ENCODE data around the gene MDGA2. TPM values are rescaled to one million over a fixed set of nuclear protein-coding genes. Genes with fewer than 3 reads are reported as not detected.

The MDGA2 gene
- total RNA-seq, 2 donors from 2014 or later = not detected

DNA sequence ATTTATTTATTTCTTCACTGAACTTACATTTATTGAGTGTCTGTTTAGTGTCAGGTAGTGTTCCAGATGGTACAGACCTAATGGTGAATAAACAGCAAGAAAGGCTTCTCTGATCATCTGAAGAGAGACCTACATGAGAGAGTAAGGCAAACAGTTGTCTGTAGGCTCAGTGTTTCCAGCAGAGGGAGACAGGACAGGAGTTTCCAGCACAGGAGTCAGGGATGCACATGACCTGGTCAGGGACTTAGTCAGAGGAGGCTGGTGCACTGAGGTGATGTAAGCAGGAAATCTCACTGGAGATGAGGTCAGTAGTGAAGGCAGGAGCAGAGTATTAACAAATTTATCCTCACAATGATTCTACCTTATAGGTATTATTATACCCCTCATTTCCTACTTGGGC is 233.2 kb downstream of the MDGA2 start:
- TF ChIP-seq, protein P1, sequence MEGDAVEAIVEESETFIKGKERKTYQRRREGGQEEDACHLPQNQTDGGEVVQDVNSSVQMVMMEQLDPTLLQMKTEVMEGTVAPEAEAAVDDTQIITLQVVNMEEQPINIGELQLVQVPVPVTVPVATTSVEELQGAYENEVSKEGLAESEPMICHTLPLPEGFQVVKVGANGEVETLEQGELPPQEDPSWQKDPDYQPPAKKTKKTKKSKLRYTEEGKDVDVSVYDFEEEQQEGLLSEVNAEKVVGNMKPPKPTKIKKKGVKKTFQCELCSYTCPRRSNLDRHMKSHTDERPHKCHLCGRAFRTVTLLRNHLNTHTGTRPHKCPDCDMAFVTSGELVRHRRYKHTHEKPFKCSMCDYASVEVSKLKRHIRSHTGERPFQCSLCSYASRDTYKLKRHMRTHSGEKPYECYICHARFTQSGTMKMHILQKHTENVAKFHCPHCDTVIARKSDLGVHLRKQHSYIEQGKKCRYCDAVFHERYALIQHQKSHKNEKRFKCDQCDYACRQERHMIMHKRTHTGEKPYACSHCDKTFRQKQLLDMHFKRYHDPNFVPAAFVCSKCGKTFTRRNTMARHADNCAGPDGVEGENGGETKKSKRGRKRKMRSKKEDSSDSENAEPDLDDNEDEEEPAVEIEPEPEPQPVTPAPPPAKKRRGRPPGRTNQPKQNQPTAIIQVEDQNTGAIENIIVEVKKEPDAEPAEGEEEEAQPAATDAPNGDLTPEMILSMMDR (IDR thresholded peaks at IDR 0.05) = no peak
- H3K9me3 ChIP-seq = no peaks in the 10 kb centered on the region
- DNase-seq (ENCODE audit: low spot score) = no peak
- no peaks in the 10 kb centered on the region for H3K27me3 ChIP-seq
- no peak overlapping the region for H3K27ac ChIP-seq
- H3K4me1 ChIP-seq = no peaks in the 10 kb centered on the region
- no peak overlapping the region for H3K4me3 ChIP-seq
- H3K36me3 ChIP-seq = no peaks in the 10 kb centered on the region

DNA sequence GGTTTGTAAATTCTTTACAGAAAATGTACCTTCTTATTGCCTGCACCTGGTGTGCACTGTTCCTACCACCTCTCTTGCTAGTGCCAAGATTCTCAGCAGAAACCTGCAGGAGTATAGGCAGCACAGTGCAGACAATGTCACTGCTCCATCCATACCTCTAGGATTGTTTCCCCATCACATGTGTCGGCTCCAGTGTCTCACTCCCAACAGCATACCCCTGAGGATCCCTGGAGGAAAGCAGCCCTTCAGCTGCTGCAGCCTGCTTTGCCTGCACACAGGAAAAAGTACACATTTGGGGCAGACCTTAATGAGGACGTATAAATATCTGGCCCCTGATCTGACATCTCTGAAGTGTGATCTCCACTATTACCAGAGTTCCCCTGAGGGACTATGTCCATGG is 235.5 kb downstream of the MDGA2 start:
- no peak for DNase-seq (ENCODE audit: low spot score)
- Histone ChIP-seq H3K4me1 (no peaks in the 10 kb centered on the region), H3K27ac (no peak overlapping the region), H3K36me3 (no peaks in the 10 kb centered on the region), H3K4me3 (no peak overlapping the region), H3K27me3 (no peaks in the 10 kb centered on the region), H3K9me3 (no peaks in the 10 kb centered on the region)
- TF ChIP-seq, protein P1 (IDR thresholded peaks at IDR 0.05) = no peak

DNA sequence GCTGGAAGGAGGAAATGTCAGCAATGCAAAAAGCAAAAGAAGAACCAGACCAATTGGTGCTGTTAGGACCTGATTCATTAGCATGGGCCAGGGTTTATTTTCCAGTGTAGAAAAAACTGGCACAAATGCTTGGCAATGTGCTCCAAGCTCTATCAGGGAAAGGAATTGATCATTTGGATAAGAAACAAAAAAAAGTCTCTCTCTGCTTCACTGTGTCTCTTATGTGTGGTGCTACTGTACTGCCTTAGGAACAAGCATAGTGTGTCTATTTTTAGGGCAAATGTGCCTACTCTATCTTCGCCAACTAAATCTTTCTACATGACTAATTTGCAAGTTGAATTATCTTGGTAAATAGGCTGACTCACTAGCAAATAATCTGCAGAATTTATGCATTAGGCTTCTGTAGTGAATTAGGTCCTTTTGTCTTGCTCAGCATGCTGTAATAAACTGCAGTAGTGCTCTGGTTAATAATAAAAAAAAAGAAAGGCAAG is 236.7 kb downstream of the MDGA2 start:
- Histone ChIP-seq H3K4me3 (no peak overlapping the region), H3K4me1 (no peaks in the 10 kb centered on the region), H3K27ac (no peak overlapping the region), H3K27me3 (no peaks in the 10 kb centered on the region), H3K9me3 (no peaks in the 10 kb centered on the region), H3K36me3 (no peaks in the 10 kb centered on the region)
- TF ChIP-seq, protein P1 (IDR thresholded peaks at IDR 0.05) = no peak
- no peak for DNase-seq (ENCODE audit: low spot score)

DNA sequence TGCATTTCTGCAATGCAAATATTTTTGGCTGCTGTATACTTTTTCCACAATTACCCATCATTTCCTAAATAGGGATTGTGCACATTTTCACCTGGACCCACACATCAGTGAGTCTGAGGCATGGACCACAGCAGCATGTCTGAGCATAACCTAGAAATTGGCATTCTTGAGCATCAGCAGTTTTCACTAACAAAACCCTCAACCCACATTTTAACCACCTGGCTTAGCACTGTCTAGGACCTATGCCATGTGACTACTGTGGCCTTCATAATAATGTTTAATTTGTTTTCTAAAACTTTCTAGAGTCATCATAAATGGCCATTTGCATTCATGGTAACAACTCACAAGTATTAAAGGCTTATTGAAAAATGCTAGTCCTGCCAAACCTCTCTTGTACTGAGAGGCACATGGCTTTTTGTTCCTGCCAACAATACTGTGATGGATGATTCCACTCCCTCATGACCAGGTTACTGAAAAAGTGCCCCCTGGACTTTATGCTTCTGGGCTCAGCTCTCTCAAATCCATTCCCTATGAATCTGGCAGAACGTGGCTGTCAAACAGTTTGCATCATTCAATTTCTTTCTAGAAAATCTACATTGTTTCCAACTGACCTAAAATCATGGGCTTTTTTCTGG is 240.0 kb downstream of the MDGA2 start:
- Histone ChIP-seq H3K27ac (no peak overlapping the region), H3K4me3 (no peak overlapping the region), H3K36me3 (no peaks in the 10 kb centered on the region), H3K27me3 (no peaks in the 10 kb centered on the region), H3K4me1 (no peaks in the 10 kb centered on the region), H3K9me3 (no peaks in the 10 kb centered on the region)
- TF ChIP-seq, protein P1 (IDR thresholded peaks at IDR 0.05) = no peak
- DNase-seq (ENCODE audit: low spot score) = no peak

DNA sequence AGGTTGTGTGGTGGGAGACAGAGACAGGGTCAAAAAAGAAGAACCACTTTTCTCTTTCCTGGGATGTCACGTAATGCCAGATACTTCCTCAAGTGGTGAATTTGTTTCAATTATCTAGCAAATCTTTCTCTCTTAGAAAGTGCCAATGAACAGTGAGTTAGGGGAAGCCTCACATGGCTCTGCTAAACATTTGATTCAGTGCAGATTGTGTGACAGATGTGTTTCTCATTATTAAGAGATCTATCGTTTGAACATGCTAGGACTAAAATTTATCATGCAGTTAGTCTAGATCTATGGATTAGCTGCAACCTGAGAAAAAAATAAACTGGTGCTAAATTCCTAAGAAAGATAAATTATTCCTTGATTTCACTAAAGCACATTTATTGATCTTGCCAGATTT is 247.8 kb downstream of the MDGA2 start:
- DNase-seq (ENCODE audit: low spot score) = no peak
- no peaks in the 10 kb centered on the region for H3K9me3 ChIP-seq
- no peaks in the 10 kb centered on the region for H3K27me3 ChIP-seq
- TF ChIP-seq, protein P1 (IDR thresholded peaks at IDR 0.05) = no peak
- no peaks in the 10 kb centered on the region for H3K36me3 ChIP-seq
- no peak overlapping the region for H3K4me3 ChIP-seq
- H3K4me1 ChIP-seq = no peaks in the 10 kb centered on the region
- H3K27ac ChIP-seq = no peak overlapping the region

DNA sequence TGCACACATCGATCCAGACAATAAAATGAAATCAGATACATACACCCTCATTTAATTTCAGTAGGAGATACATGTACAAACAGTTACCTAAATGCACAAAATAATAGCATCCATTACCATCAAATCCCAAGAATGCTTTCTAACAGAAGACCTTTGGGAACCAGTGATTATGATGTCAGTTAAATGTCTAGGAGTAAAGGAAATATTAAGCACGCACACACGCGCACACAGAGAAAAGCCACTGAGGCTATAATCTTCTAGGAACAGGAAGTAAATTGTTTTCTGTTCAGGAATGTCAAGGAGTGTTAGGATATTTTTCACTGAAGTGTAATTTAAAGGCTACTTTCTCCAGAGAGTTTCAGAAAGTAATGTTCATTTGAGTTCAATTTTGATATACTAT is 250.1 kb downstream of the MDGA2 start:
- TF ChIP-seq, protein P1 (IDR thresholded peaks at IDR 0.05) = no peak
- H3K9me3 ChIP-seq = no peaks in the 10 kb centered on the region
- H3K27ac ChIP-seq = no peak overlapping the region
- DNase-seq (ENCODE audit: low spot score) = no peak
- H3K27me3 ChIP-seq = no peaks in the 10 kb centered on the region
- no peaks in the 10 kb centered on the region for H3K36me3 ChIP-seq
- no peak overlapping the region for H3K4me3 ChIP-seq
- no peaks in the 10 kb centered on the region for H3K4me1 ChIP-seq
